Stimulated activated CD8-positive, alpha-beta memory T cell treated with anti-CD3 and anti-CD28 coated beads, Interleukin-4, amount 100 ng/mL, for 48 hours (primary cell): ENCODE measurements around the gene DNM3.

Experiments used
- DNase-seq: peaks from one replicate; pipeline ENCODE4 v3.0.0-alpha.2; 2020

DNM3 gene

DNA sequence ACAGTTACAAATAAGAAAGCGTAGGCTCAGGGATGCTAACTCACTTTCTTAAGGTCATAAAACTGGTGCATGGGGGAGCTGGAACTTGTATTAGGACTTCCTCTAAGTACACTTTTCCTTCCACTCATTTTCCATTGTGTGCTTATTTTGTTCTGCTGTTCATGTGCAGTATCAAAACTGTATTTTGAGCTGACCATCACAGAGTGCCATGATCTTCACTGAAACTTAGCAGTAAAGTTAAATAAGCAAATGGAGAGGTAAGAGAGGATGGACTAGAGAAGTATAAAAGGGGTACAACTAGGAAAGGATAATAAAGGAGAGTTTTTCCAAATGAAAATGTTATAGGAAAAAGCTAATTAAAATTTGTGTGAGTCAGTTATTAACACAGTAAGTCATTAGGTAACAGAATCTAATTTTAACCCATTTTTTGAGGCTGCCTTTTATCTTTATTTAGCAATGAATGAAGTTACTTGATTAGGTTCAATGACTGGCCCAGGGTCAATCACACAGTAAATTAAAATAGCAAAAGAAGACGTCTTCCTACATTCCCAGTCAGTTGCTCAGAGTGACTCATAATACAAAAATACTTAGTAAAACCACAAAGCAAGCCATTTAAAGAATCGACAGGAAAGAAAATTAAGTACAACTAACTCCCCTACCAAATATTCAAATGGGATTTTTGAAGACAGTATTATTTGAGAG lies 413.4 kb downstream of the DNM3 start:
- DNase-seq: no peak

DNA sequence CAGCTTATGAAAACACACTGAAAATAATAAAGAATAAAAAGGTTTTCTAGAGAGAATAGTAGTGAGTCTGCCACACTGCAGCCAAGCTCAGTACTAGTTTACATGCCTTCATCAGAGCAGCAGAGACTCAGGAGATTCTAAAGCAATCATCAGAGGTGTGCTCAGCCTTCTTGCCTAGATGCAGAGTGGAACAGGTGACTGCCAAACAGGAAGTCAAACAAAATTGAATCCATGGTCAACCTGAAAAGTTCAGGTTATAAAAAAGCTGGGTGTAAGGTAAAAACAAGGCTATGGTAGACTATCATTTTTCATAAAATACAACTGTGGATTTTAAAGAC lies 413.9 kb downstream of the DNM3 start:
- DNase-seq: no peak

DNA sequence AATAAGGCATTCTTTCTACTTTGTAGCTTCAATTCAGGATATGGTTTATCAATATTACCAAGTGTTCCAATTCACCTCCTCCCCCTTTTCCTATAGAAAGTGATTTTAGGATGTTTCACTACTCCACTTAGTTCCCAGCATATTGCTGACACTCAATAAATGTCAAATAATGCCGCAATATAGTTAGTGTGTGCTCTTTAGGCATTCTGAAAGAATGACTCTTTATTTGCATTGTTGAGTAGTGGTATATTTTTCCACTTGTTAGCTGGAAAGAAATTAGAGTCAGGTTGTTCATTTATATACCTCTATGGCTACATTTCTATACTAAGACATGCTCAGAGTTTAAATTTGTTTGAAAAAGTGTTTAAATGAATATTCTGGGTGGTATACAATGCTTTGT lies 424.6 kb downstream of the DNM3 start:
- no peak for DNase-seq

DNA sequence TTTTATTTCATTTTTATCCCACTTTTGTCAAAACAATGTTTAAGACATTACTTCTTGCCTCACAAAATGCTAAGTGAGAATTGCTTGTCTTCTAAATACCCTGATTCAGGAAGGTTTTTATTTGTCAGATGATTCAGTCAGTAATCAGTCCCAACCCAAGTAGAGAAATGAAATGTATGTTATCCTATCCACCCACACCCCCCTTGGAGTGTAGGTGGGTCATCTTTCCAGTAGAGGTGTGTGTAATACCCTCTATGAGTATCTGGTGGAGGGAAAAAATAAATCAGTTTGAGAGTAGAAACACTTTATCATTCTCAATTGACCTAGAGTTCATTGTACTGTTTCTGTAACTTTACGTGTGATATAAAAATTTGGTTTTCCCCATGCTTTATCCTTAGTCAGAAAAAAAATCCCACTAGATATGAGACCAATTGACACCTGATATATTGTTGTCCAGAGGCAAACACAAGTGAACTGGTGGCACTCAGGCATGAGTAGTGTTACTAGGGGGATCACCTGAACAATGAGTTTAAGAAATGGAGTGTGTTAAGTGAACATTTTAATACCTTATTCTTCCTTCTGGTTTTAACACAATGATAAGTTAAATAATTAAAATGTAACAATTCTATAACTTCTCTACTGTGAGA lies 425.4 kb downstream of the DNM3 start:
- DNase-seq: peak; percentile 69

DNA sequence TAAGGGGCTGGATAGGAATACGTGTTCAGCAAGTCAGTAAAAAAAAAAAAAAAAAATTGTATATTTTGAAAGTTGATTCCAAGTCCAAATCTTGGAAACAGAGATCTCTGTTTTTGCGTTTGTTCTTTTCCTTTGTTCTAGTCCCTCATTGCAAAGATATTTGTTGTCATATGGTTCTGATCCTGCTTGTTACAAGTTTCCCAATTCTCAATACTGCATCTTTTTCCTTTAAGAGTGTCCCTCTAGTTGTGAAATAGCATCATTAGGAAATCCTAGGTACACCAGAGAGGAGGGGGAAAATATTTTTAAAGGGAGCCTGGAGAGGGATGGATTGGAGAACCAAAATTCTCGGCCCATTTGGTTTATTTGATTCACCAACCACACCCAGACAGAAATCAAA lies 426.9 kb downstream of the DNM3 start:
- no peak for DNase-seq

DNA sequence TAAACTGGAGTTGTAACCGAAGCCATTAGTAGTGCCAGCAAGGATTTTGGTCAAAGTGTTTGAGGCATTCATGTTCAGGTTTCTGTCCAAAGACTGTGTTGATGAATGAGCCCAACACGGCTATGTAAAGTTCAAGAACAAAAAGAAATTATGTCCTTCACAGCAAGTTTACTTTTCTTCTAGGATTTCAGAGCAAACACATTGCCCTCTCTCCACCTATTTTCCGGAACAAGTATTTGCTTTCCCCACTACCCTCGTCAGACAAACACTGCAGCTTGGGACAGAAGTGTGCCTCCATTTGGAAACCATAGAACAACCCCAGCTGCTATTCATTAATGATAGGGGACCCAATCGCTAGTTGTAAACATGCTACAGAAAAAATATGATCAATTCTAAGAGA lies 427.8 kb downstream of the DNM3 start:
- no peak for DNase-seq

DNA sequence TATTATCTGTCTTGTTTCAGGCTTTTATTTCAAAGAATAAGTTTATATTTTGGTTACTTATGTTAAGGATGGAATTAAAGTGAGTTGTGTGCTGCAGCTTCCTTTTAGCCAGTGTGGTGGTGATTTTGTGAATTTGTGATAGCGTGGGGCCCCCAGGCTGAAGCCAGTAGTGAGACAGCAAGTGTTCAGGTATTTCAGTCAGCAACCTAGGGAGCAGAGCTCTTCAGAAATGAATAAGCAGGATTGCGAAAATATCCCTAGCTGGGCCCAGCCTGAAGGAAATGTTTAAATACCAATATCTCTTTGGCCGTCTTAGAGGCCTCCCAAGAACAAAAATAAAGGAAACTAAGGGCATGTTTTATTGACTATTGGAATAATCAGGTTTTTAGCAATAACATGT lies 428.3 kb downstream of the DNM3 start:
- DNase-seq: peak; percentile 33

DNA sequence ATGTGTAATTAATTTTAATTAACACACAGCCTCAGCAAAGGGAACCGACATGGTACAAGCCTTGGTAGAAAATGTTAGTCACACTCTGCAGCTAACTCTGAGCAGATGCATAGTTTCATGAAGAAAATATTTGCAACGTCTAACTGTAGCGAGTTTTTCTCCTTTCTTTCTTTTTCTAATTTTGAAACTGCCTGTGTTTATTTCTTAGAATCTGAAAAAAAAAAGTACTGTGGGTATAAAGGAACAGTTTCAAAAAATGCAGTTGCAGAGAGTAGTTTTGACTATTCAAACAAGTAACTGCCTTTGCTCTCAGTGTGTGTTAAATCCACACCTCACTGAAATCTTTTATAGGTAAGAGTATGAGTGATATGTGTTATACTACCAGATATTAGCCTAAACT lies 429.3 kb downstream of the DNM3 start:
- DNase-seq: no peak

DNA sequence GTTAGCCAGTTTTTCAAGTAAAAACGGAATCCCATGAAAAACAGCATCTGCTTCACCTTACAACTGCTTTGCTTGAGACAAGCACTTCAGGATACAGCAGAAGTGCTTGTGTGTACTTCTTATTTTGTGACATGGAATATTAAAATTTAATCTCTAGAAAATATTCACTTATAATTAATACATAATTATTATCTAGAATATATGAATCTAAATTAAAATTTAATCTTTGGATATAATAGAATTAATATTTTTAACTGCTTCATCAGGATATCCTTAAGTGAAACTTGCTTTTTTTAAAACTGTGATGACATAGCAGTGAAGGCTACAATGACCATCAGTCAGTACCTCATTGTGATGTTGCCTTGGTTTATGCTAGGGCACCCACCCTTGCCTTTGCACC lies 430.8 kb downstream of the DNM3 start:
- DNase-seq: no peak

DNA sequence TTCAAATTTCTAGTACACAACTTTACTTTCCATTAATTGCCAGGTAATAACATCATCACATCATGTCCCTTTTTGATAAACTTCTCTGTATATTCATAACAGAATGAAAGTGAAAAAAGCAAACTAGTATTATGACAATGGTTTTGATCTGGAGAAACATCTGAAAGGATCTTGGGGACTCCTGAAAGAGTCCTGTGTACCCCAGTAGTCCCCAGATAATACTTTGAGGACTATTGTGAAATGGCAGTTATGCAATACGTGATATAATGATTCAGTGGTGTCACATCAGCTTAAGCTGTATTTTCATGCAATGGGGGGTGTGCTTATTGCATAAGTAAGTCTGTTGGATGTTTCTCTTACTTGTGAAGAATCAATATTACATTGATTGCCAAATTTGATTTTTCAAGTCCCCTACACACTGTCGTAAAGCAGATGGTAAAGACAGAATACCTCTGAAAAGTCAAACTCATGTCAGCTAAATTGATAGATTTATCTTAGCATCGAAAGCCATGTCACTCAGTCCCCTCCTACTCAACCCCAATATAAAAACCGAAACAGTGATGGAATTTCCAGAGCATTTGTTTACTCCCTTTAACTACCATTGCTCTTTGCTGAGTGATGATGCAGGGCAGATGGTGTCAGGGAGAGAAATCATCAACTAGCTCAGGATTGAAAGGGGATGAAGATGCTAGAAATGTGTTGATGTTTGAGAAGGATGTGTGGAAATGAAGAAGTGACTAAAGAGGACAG lies 432.5 kb downstream of the DNM3 start:
- DNase-seq: no peak

DNA sequence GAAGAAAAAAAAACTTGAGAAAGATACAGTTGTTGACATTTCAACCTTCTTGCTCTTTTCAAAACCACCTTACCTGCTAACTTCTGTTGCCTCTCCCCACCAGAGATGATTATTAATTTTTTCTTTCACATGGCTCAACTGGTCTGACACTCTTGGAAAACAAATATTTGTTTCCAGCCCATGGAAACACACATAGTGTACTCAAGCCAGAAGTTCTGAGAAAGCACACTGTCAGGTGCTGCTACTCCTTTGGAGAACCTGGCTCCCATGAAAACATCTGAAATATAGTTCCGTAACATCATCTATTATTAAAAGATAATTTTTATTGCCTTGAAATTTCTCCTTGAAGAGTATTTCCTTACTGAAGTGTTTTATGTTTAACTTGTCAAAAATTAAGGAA lies 434.2 kb downstream of the DNM3 start:
- no peak for DNase-seq

DNA sequence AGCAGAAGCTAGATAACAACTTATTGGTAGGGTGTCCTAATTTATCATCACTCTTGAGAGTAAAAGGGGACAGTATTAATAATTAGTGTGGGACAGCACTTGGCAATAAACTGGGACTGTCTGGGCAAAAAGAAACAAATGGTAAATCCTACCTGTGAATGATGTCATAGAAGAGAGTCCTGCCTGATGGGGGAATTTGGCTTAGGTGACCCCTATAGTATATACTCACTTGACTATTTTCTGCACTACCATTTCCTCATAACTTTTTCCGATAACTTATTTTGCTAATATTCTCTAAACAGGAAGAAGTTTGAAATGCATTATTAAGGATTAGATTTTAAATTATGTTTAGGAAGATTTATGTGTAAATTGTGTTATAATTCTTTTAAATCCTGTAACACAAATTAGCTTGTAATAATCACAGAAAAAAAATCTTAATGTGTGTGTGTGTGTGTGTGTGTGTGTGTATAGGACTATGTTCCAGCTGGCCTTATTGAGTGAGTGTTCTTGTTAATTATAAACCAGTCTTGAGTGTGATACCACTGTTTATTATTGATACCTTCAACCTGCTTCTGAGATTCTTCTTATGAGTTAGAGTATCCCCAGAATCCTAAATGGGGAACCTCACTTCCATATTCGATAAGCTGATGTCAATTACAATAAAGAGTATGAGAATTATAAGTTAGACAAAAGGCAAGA lies 435.0 kb downstream of the DNM3 start:
- no peak for DNase-seq

DNA sequence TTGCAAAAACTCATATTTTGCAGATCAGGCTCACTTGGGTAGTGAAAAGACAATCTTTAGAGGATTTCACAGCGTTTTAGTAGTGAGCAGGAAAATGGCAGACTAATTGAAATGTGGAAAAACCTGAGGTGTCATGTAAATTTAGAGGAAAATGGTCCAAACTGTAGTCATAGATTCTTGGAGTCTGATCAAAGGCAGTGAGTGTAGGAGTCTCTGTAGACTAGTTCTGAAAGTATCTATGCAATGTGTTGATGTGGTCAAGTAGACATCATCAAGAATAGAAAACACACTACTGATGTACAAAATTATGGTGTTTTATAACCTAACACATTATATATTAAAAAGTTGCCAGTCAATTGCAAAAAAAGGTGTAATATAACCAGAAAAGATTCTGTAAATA lies 436.0 kb downstream of the DNM3 start:
- DNase-seq: no peak

DNA sequence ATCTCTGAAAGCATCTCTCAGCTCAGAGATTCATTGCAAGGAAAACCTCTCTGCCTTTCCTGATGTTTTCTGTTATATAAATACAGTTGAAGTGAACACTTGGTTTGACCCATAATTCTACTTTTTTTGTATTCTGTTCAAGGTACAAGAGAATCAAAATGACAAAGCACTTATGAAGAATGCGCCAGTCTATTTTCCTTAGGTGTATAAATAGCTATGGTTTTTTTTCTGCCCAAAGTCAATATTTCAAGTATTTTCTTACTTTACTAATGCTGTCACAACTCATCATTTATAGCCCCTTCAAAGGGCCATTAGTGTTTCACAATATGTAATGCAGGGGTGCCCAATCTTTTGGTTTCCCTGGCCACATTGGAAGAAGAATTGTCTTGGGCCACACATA lies 436.7 kb downstream of the DNM3 start:
- no peak for DNase-seq

DNA sequence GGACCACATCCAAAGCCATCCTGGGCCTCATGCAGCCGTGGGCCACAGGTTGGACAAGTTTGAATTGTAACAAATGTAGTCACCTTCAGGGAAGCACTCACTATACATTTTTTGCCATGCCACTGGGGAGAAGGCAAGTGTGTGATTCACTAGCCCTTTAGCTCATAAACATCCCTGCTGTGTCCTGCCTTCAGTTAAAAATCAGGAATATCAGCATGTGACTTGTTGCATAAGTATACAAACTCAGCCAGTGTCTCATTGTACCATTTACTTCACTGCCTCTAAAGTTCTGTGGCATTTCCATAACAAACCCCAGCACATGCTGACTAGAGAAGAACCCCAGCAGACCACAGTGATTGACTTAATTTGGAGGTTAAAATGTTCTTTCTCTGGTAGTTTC lies 437.2 kb downstream of the DNM3 start:
- DNase-seq: no peak

DNA sequence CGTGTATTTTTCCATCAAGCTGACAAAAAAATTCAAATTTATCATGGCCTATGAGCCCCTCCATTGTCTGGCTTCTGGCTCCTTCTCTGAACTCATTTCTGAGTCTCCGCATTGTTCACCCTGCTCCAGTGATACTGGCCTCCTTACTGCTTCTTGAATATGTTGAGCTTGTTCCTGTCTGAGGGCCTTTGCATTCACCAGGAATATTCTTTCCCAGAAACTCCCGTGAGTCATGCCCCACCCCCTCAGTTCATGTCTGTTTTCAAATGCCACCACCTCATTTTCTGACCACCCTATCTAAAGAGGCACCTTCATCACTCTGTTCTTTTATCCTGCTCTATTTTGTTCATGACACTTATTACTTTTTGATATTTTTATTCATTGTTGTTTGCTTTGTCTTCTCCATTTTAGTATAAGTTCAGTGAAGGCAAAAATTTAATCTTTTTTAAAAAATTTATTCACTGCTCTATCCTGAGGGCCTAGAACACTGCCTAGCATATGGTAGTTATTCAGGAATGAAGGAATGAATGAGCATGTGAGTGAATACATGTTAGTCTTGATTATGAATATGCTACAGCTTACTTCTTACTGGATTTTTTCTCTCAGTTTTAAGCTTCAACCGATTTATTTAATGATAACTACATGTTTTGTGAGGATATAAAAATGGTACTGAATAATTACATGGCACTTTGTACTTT lies 438.8 kb downstream of the DNM3 start:
- no peak for DNase-seq

DNA sequence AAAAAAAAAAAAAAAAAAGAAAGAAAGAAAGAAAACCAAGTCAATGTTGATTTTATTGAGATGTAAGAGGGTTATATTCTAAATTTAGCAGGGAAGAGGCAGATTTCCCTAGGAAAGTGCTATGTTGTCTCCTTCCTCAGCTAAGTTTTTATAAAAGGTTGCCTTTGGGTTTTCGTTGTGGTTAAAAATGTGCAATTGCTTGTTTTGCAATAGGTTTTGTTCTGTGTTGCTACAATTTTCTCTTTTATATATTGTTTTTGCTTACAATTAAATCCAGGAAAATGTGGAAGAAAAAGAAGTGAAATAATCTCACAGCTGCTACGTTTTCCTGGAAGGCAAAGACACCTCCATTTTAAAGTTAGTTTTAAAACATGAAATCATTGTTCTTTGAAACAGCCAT lies 442.5 kb downstream of the DNM3 start:
- DNase-seq: no peak

DNA sequence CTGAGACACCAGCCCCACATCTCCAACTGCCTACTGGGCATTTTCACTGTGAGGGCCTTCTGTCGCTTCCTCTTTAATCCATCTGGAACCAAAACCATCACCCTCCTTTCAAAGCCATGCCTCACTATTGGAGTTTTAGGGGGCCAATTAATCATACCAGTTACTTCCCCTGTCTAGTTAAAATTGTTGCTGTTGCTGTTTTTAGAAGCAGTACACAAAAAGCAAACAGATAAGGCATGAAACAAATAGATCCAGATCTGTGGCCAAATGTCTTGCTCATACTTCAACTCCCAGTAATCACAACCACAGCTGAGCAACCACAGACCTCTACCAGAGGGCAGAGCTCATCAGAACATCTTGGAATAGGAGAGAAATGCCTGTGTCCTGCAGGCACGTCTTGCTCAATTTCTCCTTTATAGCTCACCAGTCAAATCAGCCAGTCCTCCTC lies 445.4 kb downstream of the DNM3 start:
- no peak for DNase-seq

DNA sequence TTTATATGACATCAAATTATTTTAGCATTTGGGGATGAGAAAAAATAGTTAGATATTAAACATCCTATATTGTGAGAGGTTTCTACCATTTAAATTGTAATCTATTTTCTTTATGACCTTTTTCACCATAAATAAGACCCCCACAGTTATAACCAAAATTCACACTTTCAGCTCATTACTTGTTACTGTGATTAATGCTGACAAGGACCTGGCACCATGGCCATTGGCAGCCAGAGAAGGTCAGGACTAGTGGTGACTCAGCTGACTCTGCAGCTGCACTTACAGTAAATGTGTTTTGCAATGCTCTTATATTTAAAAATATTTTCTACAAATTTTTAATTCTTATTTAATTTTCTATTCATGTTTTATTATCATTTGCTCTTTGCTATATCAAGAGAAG lies 445.9 kb downstream of the DNM3 start:
- no peak for DNase-seq

DNA sequence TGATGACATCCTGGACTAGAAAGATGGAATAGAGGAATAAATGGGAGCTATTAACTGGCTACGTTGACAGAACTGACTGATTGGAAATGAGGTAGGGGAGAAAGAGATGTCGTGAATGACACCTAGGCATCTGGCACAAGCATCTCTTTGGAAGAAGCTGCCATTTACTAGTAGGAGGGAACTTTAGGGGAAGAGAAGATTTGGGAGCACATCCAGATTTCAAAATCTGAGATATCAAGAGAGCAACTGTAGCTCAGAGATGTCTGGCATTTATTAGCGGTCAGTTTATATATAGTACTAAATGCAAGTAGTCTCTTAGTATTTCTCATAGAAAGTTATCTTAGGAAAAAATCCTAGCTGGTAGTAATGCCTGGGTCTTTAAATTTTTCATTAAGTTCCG lies 447.3 kb downstream of the DNM3 start:
- no peak for DNase-seq

DNA sequence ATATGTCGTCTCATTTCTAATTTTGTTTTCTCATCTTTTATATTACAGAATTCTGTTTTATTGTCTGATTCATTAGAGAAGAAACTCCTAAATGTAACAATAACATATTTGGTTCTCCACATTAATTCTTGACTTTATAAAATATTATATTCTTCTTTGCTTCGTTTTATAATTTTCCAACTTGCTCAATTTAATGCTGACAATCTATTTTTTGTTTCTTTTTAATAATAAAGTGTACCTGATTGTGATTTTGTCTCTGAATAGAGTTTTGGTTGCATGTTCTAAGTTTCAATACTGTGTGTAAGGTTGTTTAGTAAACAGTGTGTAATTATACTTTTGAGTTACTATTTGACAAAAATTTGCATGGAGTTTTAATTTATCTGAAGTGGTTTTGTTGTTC lies 448.1 kb downstream of the DNM3 start:
- no peak for DNase-seq

DNA sequence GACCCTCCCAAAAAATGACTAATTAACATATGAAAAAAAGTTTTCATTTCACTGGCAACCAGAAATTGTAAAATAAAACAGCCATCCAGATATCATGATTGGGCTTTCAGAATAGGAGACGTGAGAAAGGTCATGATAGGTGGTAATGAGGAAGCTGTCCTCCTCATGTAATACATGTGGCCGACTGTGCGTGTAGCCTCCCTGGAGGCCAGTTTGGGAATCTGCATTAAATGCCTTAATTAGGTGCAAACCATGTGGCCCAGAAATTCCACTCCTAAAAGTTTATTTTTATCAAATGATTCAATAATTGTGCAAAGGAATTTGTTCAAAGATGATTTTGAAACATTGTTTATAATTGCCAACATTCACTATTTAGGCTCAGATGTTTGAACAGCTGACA lies 451.5 kb downstream of the DNM3 start:
- DNase-seq: no peak

DNA sequence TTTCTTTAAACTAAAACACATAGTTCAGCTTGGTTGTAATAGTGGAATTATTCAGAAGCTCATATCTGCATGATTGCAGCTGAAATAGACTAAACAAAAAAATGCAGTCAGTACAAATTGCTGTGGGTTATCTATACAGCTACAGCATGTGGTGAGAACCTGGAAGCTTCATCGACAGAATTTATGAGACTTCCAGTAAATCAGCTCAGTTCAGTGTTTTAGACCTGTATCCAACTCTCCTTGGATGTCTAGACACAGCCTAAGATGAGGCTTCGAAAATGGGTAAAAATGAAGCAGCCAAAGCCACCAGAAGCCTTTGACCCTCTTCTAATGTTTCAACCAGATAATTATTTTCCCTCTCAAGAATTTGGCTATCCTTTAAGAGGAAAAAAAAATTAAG lies 452.1 kb downstream of the DNM3 start:
- DNase-seq: no peak
